ENCODE results near the gene MAN1B1.

The MAN1B1 gene

DNA sequence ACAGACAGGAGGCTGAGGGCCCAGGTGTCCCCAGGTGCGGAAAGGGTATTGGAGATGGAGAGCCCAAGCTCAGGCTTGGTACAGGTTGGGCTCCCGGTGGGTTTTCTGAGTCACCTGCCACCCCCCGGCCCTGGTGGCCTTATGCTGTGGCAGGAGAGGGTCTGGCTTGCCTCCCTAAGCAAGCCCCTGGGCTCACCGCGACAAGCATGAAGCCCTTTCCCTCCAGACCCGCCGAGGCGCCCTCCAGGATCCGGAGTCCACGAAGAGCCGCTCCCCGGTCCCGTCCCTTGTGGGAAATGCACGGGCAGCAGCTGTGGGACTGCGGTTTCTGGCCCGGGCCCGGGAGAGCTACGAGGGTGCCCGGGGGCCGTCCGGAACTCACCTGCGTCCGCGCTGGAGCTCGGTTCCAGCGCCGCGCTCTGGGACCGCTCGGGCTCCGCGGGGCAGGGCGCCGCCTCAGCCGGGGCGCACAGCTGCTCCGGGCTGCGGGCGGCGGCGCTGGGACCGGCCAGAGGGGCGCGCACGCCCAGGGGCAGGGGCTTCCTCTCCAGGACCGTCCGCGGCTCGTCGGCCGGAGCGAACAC is 17.2 kb upstream of the MAN1B1 start:
- DNase-seq, result no peak

GRCh38 chr9:137070201-137070905 is 16.4 kb upstream of the MAN1B1 start, which contains the start of gene SAPCD2:
Gene SAPCD2, minus strand, starts transcription at chr9:137070557. Its CDS starts 97 bp downstream, at chr9:137070460.
- DNase-seq, result peak; percentile 78

DNA sequence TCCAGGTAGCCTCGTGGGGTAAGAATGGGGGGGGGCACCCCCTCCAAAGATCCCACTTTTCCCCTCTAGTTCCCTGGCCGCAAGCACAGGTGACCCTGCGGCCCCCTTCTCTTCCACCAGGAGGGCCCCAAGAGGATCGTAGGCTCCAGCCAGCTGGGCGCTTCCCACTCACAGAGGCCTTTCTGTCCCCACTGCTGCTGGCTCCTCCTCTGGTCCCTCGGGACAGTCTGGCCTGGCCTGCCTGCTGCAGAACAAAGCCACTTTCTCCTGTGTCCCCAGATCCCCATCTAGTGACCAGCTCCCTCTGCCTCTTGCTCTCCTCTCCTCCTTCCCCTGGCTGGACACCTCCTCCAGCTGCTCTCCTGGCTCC is 15.9 kb upstream of the MAN1B1 start:
- DNase-seq, result no peak

DNA sequence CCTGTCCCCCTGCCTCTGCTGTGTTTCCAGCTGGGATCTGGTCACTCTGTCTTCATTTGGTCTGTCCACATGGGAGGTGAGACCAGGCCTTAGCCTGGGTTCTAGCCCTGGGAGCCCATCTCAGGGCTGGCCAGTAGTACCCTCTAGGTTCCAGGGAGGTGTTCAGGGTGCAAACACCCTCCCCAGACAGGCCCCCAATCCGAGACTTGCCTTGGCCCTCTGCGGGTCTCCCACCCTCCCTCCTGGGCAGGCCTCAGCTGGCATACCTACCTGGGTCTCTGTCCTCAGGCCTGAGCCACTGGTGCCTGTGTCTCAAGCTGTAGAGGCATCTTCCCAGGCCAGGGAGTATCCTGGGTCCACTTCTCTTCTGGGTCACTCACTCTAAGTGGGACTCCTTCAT is 15.5 kb upstream of the MAN1B1 start:
- no peak for DNase-seq

GRCh38 chr9:137073992-137074399 is 12.8 kb upstream of the MAN1B1 start:
- no peak for DNase-seq

- DNase-seq, result no peak
Observed at GRCh38 chr9:137074657-137075274, 12.0 kb upstream of the MAN1B1 start.

DNA sequence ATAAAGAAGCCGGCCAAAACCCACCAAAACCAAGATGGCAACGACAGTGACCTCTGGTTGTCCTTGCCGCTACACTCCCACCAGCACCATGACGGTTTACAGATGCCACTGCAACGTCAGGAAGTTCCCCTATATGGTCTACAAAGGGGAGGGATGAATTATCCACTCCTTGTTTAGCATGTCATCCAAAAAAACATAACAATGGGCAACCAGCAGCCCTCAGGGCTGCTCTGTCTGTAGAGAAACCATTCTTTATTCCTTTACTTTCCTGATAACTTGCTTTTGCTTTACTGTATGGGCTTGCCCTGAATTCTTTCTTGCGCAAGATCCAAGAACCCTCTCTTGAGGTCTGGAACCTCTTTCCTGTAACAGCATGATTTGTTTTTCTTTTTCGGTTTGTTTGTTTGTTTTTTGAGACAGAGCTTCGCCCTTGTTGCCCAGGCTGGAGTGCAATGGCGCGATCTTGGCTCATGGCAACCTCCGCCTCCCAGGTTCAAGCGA is 11.5 kb upstream of the MAN1B1 start:
- no peak for DNase-seq

- no peak for DNase-seq
Observed at GRCh38 chr9:137076636-137077009, 10.2 kb upstream of the MAN1B1 start.

GRCh38 chr9:137077010-137077747 is 9.6 kb upstream of the MAN1B1 start, which contains the start of gene UAP1L1:
Gene UAP1L1, plus strand, starts transcription at chr9:137077517. Its CDS starts 16 bp downstream, at chr9:137077533.
- DNase-seq, result peak; percentile 42

DNA sequence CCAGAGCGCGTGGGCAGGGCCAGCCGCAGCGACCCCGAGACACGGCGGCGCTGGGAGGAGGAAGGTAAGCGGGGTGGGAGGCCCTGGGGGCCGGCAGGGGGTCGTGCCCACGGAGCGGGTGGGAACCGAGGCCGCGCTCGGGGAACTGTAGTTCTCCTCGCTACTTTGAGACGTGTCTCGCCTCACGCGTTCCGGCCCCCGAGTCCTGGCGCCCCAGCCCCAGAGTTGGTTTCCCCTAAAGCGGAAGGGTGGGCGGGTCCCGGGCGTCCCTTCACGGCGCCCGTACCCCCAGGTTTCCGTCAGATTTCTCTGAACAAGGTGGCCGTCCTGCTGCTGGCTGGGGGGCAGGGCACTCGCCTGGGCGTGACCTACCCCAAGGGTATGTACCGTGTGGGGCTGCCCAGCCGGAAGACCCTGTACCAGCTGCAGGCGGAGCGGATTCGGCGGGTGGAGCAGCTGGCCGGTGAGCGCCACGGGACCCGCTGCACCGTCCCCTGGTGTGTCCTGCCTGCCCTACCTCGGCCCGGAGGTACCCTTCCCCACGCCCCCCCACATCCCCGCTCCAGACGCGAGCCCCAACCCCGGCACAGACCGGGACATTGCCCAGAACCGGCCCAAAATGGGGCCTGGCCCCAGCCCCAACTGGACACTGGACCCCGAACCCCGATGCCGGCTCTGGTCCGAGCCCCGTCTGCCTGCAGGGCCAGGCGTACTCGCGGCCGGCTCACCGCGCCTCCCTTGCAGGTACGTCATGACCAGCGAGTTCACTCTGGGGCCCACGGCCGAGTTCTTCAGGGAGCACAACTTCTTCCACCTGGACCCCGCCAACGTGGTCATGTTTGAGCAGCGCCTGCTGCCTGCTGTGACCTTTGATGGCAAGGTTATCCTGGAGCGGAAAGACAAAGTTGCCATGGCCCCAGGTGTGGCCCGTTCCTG is 8.8 kb upstream of the MAN1B1 start:
- peak; percentile 50 for DNase-seq

GRCh38 chr9:137078701-137079400 is 7.9 kb upstream of the MAN1B1 start:
- no peak for DNase-seq

- no peak for DNase-seq
Observed at GRCh38 chr9:137079401-137079787, 7.4 kb upstream of the MAN1B1 start.

DNA sequence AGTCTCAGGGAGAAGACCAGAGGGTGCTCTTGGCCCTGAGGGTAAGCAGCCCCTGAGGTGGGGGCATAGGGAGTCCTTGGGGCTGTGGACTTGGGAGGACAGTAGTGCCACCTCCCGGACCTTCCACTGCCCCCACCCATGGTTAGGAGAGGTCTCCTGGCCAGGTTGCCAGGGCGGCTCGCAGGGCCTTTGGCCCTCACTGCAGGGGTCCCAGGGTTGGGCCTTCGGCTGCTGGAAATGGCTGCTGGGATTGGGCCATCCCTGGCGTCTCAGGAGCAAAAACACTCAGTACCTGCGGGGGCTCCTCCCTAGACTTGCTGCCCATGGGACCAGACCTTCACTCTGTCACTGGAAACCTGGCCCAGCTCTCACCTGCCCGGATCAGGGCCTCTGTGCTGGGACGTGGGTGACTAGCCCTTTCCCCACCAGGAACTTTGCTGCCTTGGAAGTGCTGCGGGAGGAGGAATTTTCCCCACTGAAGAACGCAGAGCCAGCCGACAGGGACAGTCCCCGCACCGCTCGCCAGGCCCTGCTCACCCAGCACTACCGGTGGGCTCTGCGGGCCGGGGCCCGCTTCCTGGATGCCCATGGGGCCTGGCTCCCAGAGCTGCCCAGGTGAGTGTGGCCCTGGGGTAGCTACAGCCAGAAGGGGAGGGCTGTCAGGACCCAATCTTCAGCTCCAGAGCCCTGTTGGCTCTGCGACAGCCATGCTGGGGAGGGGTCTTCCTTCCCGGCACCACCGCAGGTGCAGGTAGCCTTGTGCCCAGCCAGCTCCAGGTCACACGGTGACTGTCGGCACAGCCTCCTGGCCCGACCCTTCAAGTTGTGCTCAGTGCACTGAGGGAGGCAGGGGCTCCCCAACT is 6.3 kb upstream of the MAN1B1 start:
- DNase-seq, result no peak

DNA sequence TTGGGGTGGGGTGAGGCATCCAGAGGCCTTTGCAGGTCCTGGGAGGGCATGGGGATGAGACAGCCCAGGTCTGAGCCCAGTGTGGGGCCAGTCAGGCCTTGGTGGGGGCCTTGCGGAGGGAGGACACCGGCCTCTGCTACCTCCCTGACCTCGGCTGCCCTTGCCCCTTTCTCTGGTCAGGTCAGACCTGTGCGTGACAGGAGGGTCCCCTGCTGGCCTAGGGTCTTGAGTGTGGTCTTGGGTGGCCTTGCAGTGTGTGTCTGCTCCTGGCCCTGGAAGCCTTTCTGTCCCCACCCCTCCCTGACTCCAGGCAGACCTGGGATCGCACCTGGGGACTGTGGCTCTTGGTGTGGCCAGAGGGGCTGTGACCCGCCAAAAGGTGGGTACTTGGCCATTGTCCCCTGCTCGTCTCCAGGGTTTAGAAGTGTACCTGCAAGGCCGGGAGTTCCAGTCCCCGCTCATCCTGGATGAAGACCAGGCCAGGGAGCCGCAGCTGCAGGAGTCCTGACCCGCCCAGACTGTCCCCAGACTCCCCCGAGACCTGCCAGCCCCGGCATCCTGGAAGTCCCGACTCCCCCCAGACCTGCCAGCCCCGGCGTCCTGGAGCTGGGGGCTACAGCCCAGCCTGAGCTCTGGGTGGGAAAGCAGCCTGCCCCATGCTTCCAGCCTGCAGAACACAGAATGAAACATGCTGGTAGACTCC is 4.4 kb upstream of the MAN1B1 start:
- DNase-seq, result no peak

DNA sequence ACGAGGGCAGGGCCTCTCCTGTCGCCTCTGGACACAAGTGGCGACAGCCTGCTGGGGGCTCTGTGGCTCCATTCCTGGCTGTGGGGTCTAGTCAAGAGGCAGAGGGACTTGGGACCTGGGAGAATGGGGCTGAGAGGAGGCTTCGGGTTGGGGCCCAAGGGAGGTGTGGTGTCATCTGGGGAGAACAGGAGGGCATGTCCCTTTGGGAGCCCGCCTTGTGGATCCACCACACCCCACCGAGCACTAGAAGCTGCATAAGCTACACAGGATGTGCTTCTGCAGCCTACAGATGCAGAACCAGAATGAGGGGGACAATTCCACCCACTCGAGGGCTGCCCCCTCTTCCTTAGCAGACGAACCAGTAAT is 3.9 kb upstream of the MAN1B1 start:
- no peak for DNase-seq

GRCh38 chr9:137083394-137084004 is 3.3 kb upstream of the MAN1B1 start:
- DNase-seq, result no peak

DNA sequence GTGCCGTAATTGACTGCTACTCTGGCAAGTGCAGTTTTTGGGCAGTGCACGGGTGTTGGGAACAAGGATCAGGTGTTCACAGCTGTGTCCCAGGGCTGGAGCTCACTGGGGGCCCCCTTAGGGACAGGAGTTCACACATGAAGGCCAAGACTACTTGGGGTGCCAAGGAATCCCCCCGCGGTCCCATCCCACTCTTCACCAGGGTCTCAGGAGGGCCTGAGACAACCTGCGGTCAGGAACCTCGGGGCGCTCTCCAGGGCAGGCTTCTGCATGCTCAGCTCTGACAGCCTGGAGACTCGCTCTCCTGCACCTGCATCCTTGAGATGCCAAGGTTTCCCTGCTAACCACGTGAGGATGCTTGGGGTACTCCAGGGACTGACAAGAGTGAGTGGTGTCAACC is 2.3 kb upstream of the MAN1B1 start:
- no peak for DNase-seq

DNA sequence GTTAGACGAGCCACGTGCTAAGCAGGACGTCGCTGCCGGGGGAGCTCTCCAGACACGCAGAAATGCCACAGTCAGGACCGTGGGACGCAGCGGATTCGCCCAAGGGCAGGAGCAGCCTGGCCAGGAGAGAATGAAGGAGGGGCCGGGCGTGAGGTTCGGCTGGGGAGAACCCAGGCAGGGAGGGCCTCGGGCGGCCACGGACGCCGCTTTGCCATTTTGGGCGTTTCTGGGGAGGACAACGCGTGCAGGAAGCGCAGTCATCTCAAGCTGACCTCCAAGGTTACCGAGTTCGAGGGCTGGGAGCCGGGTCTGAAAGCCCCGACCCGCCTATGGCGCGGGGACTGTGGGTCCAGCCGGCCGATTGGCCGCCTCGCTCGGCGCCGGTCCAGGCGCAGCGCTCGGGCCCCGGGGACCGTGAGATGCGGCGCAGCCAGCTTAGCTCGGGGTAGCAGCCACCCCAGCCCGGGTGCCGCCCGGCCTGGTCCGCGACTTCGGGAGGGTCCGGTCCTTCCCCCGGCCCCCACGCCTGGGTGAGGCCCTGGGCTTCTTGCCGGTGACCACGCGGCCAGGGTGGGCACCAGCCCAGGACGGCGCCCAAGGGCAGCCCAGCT is 760 bp upstream of the MAN1B1 start:
- DNase-seq, result no peak

DNA sequence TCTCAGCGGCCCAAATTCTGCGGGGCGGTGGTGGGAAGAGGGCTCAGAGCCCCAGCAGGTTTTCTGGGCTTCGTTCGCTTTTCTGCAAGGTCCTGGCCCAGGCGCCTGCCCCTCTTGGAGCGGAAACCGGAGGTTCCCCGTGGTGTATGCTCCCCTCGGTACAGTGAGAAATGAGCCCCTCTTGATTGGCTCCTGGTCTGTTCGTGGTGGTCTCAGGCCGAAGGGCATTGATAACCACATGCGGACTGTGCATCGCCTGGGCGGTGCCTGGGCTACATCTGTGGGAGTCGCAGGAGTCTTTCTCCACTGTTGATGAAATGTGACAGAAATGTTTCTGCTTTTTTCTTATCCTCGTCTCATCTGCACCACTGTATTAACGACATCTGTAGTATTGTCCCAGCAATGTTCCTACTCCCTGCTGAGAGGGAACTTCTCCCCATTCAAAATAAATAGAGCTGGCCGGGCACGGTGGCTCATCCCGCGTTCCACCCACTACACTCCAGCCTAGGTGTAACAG is 682 bp downstream of the MAN1B1 start:
- DNase-seq, result no peak
